Liver (tissue), 9 donors: ENCODE measurements around the gene BNC2. TPM values are rescaled to one million over a fixed set of nuclear protein-coding genes. Genes with fewer than 3 reads are reported as not detected.

ENCODE experiments used
- DNase-seq: peaks from one replicate; pipeline ENCODE4 v3.0.0-alpha.2; 2017; ENCODE audit warnings: low spot score
- H3K27ac ChIP-seq, 2 donors: one replicate each; pipeline ENCODE4 v1.7.0; 2013; ENCODE audit warnings: inconsistent platforms in 2 of 2, low read length in 2 of 2, control low read depth in 1 of 2, low read depth in 1 of 2, mild to moderate bottlenecking in 1 of 2
- H3K27me3 ChIP-seq, 4 donors: one replicate each; pipeline versions ENCODE4 v1.6.1 to v1.7.0; 2013; ENCODE audit warnings: low read length in 3 of 4, inconsistent platforms in 1 of 4, mild to moderate bottlenecking in 1 of 4, moderate library complexity in 1 of 4; ENCODE audit not compliant: control insufficient read depth in 4 of 4, insufficient read depth in 4 of 4
- H3K36me3 ChIP-seq, 4 donors: one replicate each; pipeline versions ENCODE4 v1.6.1 to v1.7.0; 2013; ENCODE audit warnings: low read length in 3 of 4, mild to moderate bottlenecking in 3 of 4, low read depth in 1 of 4, moderate library complexity in 1 of 4; ENCODE audit not compliant: control insufficient read depth in 4 of 4, insufficient read depth in 3 of 4
- H3K4me1 ChIP-seq, 4 donors: one replicate each; pipeline versions ENCODE4 v1.6.1 to v1.7.0; 2013; ENCODE audit warnings: low read length in 3 of 4, mild to moderate bottlenecking in 3 of 4, moderate library complexity in 1 of 4; ENCODE audit not compliant: control insufficient read depth in 4 of 4, insufficient read depth in 4 of 4
- H3K4me3 ChIP-seq, 3 donors: one replicate each; pipeline versions ENCODE4 v1.6.1 to v1.7.0; 2013; ENCODE audit warnings: low read length in 3 of 3, control low read depth in 1 of 3, low read depth in 1 of 3, mild to moderate bottlenecking in 1 of 3
- H3K9ac ChIP-seq, 2 donors: one replicate each; pipeline ENCODE4 v1.7.0; 2013; ENCODE audit warnings: low read length in 2 of 2, mild to moderate bottlenecking in 2 of 2, moderate library complexity in 2 of 2, control low read depth in 1 of 2, low read depth in 1 of 2
- H3K9me3 ChIP-seq, 4 donors: one replicate each; pipeline versions ENCODE4 v1.6.1 to v1.7.0; 2013; ENCODE audit warnings: low read length in 3 of 4; ENCODE audit not compliant: control insufficient read depth in 4 of 4
- ATF3 ChIP-seq: IDR thresholded peaks from 2 replicates; pipeline ENCODE4 v1.6.1; 2016; ENCODE audit warnings: antibody characterized with exemption
- FOXA1 ChIP-seq: IDR thresholded peaks from 2 replicates; pipeline ENCODE4 v1.6.1; 2016; ENCODE audit warnings: antibody characterized with exemption
- FOXA2 ChIP-seq: IDR thresholded peaks from 2 replicates; pipeline ENCODE4 v1.6.1; 2016; ENCODE audit warnings: antibody characterized with exemption
- GABPA ChIP-seq, 2 donors: IDR thresholded peaks in 1 of 2; conservative IDR thresholded peaks in 1 of 2; 2 replicates each; pipeline ENCODE4 v1.6.1; 2016; ENCODE audit warnings: antibody characterized with exemption in 2 of 2, mild to moderate bottlenecking in 1 of 2, moderate library complexity in 1 of 2
- HNF4G ChIP-seq: IDR thresholded peaks from 2 replicates; pipeline ENCODE4 v1.6.1; 2016; ENCODE audit warnings: antibody characterized with exemption
- JUND ChIP-seq, 2 donors: IDR thresholded peaks; 2 replicates each; pipeline ENCODE4 v1.6.1; 2016; ENCODE audit warnings: antibody characterized with exemption in 2 of 2
- NR2F2 ChIP-seq: IDR thresholded peaks from 2 replicates; pipeline ENCODE4 v1.6.1; 2016; ENCODE audit warnings: antibody characterized with exemption
- SP1 ChIP-seq: IDR thresholded peaks from 2 replicates; pipeline ENCODE4 v1.6.1; 2018; ENCODE audit warnings: antibody characterized with exemption, mild to moderate bottlenecking
- TAF1 ChIP-seq: conservative IDR thresholded peaks from 2 replicates; pipeline ENCODE4 v1.6.1; 2016; ENCODE audit warnings: antibody characterized with exemption, mild to moderate bottlenecking
- ZBTB33 ChIP-seq: IDR thresholded peaks from 2 replicates; pipeline ENCODE4 v1.6.1; 2016; ENCODE audit warnings: antibody characterized with exemption
- WGBS: extraction: QIAGEN DNeasy Blood & Tissue Kit; methylation state at CpG from one replicate; pipeline ENCODE4 v1.1.7; 2013; 5-methylcytosine and 5-hydroxymethylcytosine counted together
- polyA plus RNA-seq, 2 donors: library from polyadenylated mRNA; stranded (reverse) in 1 of 2; unstranded in 1 of 2; fragments of 200-250 nt in 1 of 2; fragments of >200 nt in 1 of 2; fragmentation: Nextera tagmentation in 1 of 2; extraction: Ambion mirVana in 1 of 2; gene quantifications; one replicate each; pipeline versions ENCODE4 v1.2.1 to v1.2.3, GENCODE V29; 2013 to 2015
- total RNA-seq, 2 donors: library from RNA; depleted of rRNA; stranded (reverse); fragments of >200 nt; gene quantifications; one replicate each; pipeline ENCODE4 v1.2.3, GENCODE V29; 2014
- TF ChIP-seq, protein P1 (sequence below): IDR thresholded peaks from 2 replicates; pipeline ENCODE4 v1.6.1; 2016; ENCODE audit warnings: antibody characterized with exemption, mild to moderate bottlenecking
- donor health status: healthy.
- donor health status: healthy.
- donor health status: healthy.
- donor health status: healthy.
- donor health status: healthy.

BNC2 gene
- total and polyA plus RNA-seq, 4 donors = 0.07 to 0.67 (median 0.08) TPM

- 3% methylated on average over 60 of the region's 60 CpGs for WGBS
- no peak for TF ChIP-seq ATF3
- TF ChIP-seq FOXA2 = no peak
- TF ChIP-seq SP1 = no peak
- TF ChIP-seq GABPA (IDR thresholded peaks at IDR 0.05 in 1 of 2, conservative IDR thresholded peaks at IDR 0.05 in 1 of 2) = no peak
- TF ChIP-seq HNF4G = no peak
- TF ChIP-seq TAF1 = no peak
- TF ChIP-seq, protein P1, sequence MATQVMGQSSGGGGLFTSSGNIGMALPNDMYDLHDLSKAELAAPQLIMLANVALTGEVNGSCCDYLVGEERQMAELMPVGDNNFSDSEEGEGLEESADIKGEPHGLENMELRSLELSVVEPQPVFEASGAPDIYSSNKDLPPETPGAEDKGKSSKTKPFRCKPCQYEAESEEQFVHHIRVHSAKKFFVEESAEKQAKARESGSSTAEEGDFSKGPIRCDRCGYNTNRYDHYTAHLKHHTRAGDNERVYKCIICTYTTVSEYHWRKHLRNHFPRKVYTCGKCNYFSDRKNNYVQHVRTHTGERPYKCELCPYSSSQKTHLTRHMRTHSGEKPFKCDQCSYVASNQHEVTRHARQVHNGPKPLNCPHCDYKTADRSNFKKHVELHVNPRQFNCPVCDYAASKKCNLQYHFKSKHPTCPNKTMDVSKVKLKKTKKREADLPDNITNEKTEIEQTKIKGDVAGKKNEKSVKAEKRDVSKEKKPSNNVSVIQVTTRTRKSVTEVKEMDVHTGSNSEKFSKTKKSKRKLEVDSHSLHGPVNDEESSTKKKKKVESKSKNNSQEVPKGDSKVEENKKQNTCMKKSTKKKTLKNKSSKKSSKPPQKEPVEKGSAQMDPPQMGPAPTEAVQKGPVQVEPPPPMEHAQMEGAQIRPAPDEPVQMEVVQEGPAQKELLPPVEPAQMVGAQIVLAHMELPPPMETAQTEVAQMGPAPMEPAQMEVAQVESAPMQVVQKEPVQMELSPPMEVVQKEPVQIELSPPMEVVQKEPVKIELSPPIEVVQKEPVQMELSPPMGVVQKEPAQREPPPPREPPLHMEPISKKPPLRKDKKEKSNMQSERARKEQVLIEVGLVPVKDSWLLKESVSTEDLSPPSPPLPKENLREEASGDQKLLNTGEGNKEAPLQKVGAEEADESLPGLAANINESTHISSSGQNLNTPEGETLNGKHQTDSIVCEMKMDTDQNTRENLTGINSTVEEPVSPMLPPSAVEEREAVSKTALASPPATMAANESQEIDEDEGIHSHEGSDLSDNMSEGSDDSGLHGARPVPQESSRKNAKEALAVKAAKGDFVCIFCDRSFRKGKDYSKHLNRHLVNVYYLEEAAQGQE = no peak
- TF ChIP-seq NR2F2 = no peak
- Histone ChIP-seq H3K27me3 (peaks cover 0 to 22% (median 4%) of the 10 kb centered on the region in 4 donors), H3K9me3 (no peaks in the 10 kb centered on the region), H3K9ac (no peak overlapping the region), H3K4me3 (peak overlapping the region in 2 of 3 donors; percentile 44 to 55), H3K27ac (peak overlapping the region; percentile 22 to 50), H3K4me1 (peaks cover 0 to 11% (median 9%) of the 10 kb centered on the region in 4 donors), H3K36me3 (no peaks in the 10 kb centered on the region)
- peak; percentile 40 for DNase-seq
These were observed 143.6 kb downstream of the BNC2 start for GRCh38 chr9:16726718-16727451.

DNA sequence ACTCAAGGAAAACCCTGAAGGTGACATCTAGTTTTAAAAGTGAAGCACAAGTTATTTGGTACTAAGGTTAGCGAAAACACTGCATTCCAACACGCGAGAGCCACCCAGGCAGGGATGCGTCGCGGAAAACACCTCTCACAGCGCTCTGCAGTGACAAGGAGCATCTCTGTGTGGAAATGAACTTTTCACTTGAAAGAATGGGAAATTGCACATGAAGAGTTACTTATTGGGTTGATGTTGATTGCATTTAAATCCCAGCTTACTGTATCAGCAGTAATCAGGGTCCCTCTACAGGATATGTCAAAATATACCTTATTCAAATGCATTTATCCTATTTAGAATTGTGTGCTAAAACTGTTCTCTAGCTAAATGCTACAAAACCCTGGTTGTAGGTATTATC, 144.4 kb downstream of the BNC2 start:
- Histone ChIP-seq H3K9me3 (no peaks in the 10 kb centered on the region), H3K9ac (no peak overlapping the region), H3K27me3 (peaks cover 0 to 22% (median 4%) of the 10 kb centered on the region in 4 donors), H3K27ac (no peak overlapping the region), H3K4me1 (peaks cover 0 to 11% (median 9%) of the 10 kb centered on the region in 4 donors), H3K4me3 (no peak overlapping the region), H3K36me3 (no peaks in the 10 kb centered on the region)
- TF ChIP-seq ZBTB33 (no peak), FOXA2 (no peak), GABPA (IDR thresholded peaks at IDR 0.05 in 1 of 2, conservative IDR thresholded peaks at IDR 0.05 in 1 of 2) (no peak), FOXA1 (no peak), JUND (IDR thresholded peaks at IDR 0.05) (no peak)
- WGBS = 34% methylated on average over 7 of the region's 7 CpGs
- DNase-seq = no peak

GRCh38 chr9:16725066-16725465, 145.4 kb downstream of the BNC2 start:
- H3K36me3 ChIP-seq = no peaks in the 10 kb centered on the region
- no peak for DNase-seq
- no peak overlapping the region for H3K4me3 ChIP-seq
- H3K4me1 ChIP-seq = peaks cover 0 to 11% (median 9%) of the 10 kb centered on the region in 4 donors
- H3K9me3 ChIP-seq = no peaks in the 10 kb centered on the region
- no peak overlapping the region for H3K9ac ChIP-seq
- H3K27ac ChIP-seq = no peak overlapping the region
- H3K27me3 ChIP-seq = peaks cover 0 to 22% (median 4%) of the 10 kb centered on the region in 4 donors
- TF ChIP-seq ZBTB33 (no peak), JUND (IDR thresholded peaks at IDR 0.05) (no peak)
- 72% methylated on average over 3 of the region's 3 CpGs for WGBS
